HEK293 (cell line): Measurements from ENCODE around the gene TOMM7.

ENCODE experiments used
- BCL11B ChIP-seq: fragments of 450-650 bp; formaldehyde crosslinking; IDR thresholded peaks from 2 replicates; pipeline ENCODE4 v1.5.1; 2016; ENCODE audit warnings: low read depth, missing biosample characterization, missing genetic modification characterization
- EGR2 ChIP-seq: fragments of 450-650 bp; formaldehyde crosslinking; IDR thresholded peaks from 2 replicates; pipeline ENCODE4 v1.5.1; 2016; ENCODE audit warnings: low read depth, missing biosample characterization, missing genetic modification characterization
- GFI1B ChIP-seq: fragments of 450-650 bp; formaldehyde crosslinking; IDR thresholded peaks from 2 replicates; pipeline ENCODE4 v1.5.1; 2016; ENCODE audit warnings: missing biosample characterization, missing genetic modification characterization
- INSM2 ChIP-seq: fragments of 450-650 bp; formaldehyde crosslinking; IDR thresholded peaks from 2 replicates; pipeline ENCODE4 v1.5.1; 2016; ENCODE audit warnings: missing biosample characterization, missing genetic modification characterization
- KLF10 ChIP-seq: fragments of 450-650 bp; IDR thresholded peaks from 2 replicates; pipeline ENCODE4 v1.5.1; 2018; ENCODE audit warnings: missing biosample characterization, mild to moderate bottlenecking, missing genetic modification characterization
- KLF16 ChIP-seq: fragments of 450-650 bp; formaldehyde crosslinking; IDR thresholded peaks from 2 replicates; pipeline ENCODE4 v1.5.1; 2017; ENCODE audit warnings: missing biosample characterization, missing genetic modification characterization
- KLF8 ChIP-seq: fragments of 450-650 bp; formaldehyde crosslinking; IDR thresholded peaks from 2 replicates; pipeline ENCODE4 v1.5.1; 2016; ENCODE audit warnings: missing biosample characterization, missing genetic modification characterization
- SETDB1 ChIP-seq: IDR thresholded peaks from one replicate; pipeline ENCODE4 v1.6.1; 2017; ENCODE audit warnings: mild to moderate bottlenecking, low read length, moderate library complexity, mixed read lengths; ENCODE audit not compliant: insufficient read length
- SP2 ChIP-seq: fragments of 450-650 bp; formaldehyde crosslinking; IDR thresholded peaks from 2 replicates; pipeline ENCODE4 v1.5.1; 2016; ENCODE audit warnings: missing biosample characterization, missing genetic modification characterization
- SP7 ChIP-seq: fragments of 450-650 bp; formaldehyde crosslinking; IDR thresholded peaks from 2 replicates; pipeline ENCODE4 v1.5.1; 2016; ENCODE audit warnings: missing biosample characterization, missing genetic modification characterization
- WT1 ChIP-seq: fragments of 450-650 bp; formaldehyde crosslinking; IDR thresholded peaks from 2 replicates; pipeline ENCODE4 v1.5.1; 2016; ENCODE audit warnings: missing biosample characterization, missing genetic modification characterization
- ZBTB10 ChIP-seq: fragments of 450-650 bp; formaldehyde crosslinking; IDR thresholded peaks from 2 replicates; pipeline ENCODE4 v1.5.1; 2016; ENCODE audit warnings: missing biosample characterization, missing genetic modification characterization
- ZBTB11 ChIP-seq: fragments of 450-650 bp; formaldehyde crosslinking; conservative IDR thresholded peaks from 2 replicates; pipeline ENCODE4 v1.5.1; 2016; ENCODE audit warnings: low read depth, missing biosample characterization, missing genetic modification characterization
- ZBTB6 ChIP-seq: fragments of 450-650 bp; formaldehyde crosslinking; IDR thresholded peaks from 2 replicates; pipeline ENCODE4 v1.5.1; 2017; ENCODE audit warnings: missing biosample characterization, missing genetic modification characterization
- ZBTB8A ChIP-seq: fragments of 450-650 bp; formaldehyde crosslinking; IDR thresholded peaks from 2 replicates; pipeline ENCODE4 v1.5.1; 2016; ENCODE audit warnings: missing biosample characterization, missing genetic modification characterization
- ZEB2 ChIP-seq: fragments of 450-650 bp; formaldehyde crosslinking; IDR thresholded peaks from 2 replicates; pipeline ENCODE4 v1.5.1; 2016; ENCODE audit warnings: missing biosample characterization, missing genetic modification characterization
- ZFP69B ChIP-seq: fragments of 450-650 bp; formaldehyde crosslinking; IDR thresholded peaks from 2 replicates; pipeline ENCODE4 v1.5.1; 2016; ENCODE audit warnings: missing biosample characterization, missing genetic modification characterization
- ZIC2 ChIP-seq: fragments of 450-650 bp; formaldehyde crosslinking; IDR thresholded peaks from 2 replicates; pipeline ENCODE4 v1.5.1; 2016; ENCODE audit warnings: missing biosample characterization, missing genetic modification characterization
- ZNF175 ChIP-seq: fragments of 450-650 bp; formaldehyde crosslinking; IDR thresholded peaks from 2 replicates; pipeline ENCODE4 v1.5.1; 2016; ENCODE audit warnings: missing biosample characterization, missing genetic modification characterization
- ZNF292 ChIP-seq: fragments of 450-650 bp; formaldehyde crosslinking; IDR thresholded peaks from 2 replicates; pipeline ENCODE4 v1.5.1; 2016; ENCODE audit warnings: low read depth, missing biosample characterization, missing genetic modification characterization, borderline replicate concordance
- ZNF394 ChIP-seq: fragments of 450-650 bp; formaldehyde crosslinking; IDR thresholded peaks from 2 replicates; pipeline ENCODE4 v1.5.1; 2016; ENCODE audit warnings: missing biosample characterization, missing genetic modification characterization, mild to moderate bottlenecking, moderate library complexity, borderline replicate concordance
- ZNF449 ChIP-seq: fragments of 450-650 bp; formaldehyde crosslinking; IDR thresholded peaks from 2 replicates; pipeline ENCODE4 v1.5.1; 2017; ENCODE audit warnings: missing biosample characterization, mild to moderate bottlenecking, missing genetic modification characterization, moderate library complexity
- ZNF549 ChIP-seq: fragments of 450-650 bp; IDR thresholded peaks from 2 replicates; pipeline ENCODE4 v1.5.1; 2018; ENCODE audit warnings: missing biosample characterization, missing genetic modification characterization, mild to moderate bottlenecking, inconsistent platforms, moderate library complexity
- ZNF621 ChIP-seq: fragments of 450-650 bp; formaldehyde crosslinking; IDR thresholded peaks from 2 replicates; pipeline ENCODE4 v1.5.1; 2017; ENCODE audit warnings: missing biosample characterization, missing genetic modification characterization
- ZNF660 ChIP-seq: fragments of 450-650 bp; IDR thresholded peaks from 2 replicates; pipeline ENCODE4 v1.5.1; 2018; ENCODE audit warnings: missing biosample characterization, mild to moderate bottlenecking, missing genetic modification characterization
- ZNF692 ChIP-seq: fragments of 450-650 bp; formaldehyde crosslinking; IDR thresholded peaks from 2 replicates; pipeline ENCODE4 v1.5.1; 2016; ENCODE audit warnings: missing biosample characterization, missing genetic modification characterization
- ZSCAN30 ChIP-seq: fragments of 450-650 bp; IDR thresholded peaks from 2 replicates; pipeline ENCODE4 v1.5.1; 2018; ENCODE audit warnings: missing biosample characterization, mild to moderate bottlenecking, missing genetic modification characterization, moderate library complexity

The TOMM7 gene

GRCh38 chr7:22854158-22855048 is 31.8 kb upstream of the TOMM7 start (continued):
- TF ChIP-seq ZBTB6 (tag by site-specific recombination) (peak; percentile 45; the same call in 1 of the 2 replicates), ZNF549 (tag by site-specific recombination) (no peak), ZNF692 (tag by site-specific recombination) (peak; percentile 92), ZBTB11 (tag by site-specific recombination) (0 out of 2 replicates have a peak, but pooled peaks have one; percentile 22), EGR2 (tag by site-specific recombination) (peak; percentile 70), ZNF621 (tag by site-specific recombination) (no peak), WT1 (peak; percentile 62; the same call in 1 of the 2 replicates), SP2 (tag by site-specific recombination) (peak; percentile 72), SETDB1 (no peak), ZNF175 (tag by site-specific recombination) (no peak), ZSCAN30 (peak; percentile 75; the same call in 1 of the 2 replicates), BCL11B (tag by site-specific recombination) (no peak), GFI1B (tag by site-specific recombination) (no peak), KLF8 (tag by site-specific recombination) (peak; percentile 56; the same call in 1 of the 2 replicates), ZBTB8A (peak; percentile 82), KLF16 (tag by site-specific recombination) (peak; percentile 80), SP7 (tag by site-specific recombination) (peak; percentile 20; the same call in 1 of the 2 replicates), ZFP69B (tag by site-specific recombination) (peak; percentile 78; the same call in 1 of the 2 replicates), ZBTB10 (tag by site-specific recombination) (0 out of 2 replicates have a peak, but pooled peaks have one; percentile 68), ZNF660 (0 out of 2 replicates have a peak, but pooled peaks have one; percentile 43), KLF10 (tag by site-specific recombination) (0 out of 2 replicates have a peak, but pooled peaks have one; percentile 54), ZEB2 (peak; percentile 83), ZIC2 (tag by site-specific recombination) (peak; percentile 59), ZNF292 (no peak), INSM2 (tag by site-specific recombination) (no peak), ZNF394 (peak; percentile 28; the same call in 1 of the 2 replicates), ZNF449 (tag by site-specific recombination) (no peak)
